Keratinocyte (primary cell): ENCODE results near the gene ARHGAP22.

Experiments
- EZH2 ChIP-seq: IDR thresholded peaks from one replicate; pipeline ENCODE4 v1.6.1; 2012; ENCODE audit warnings: inconsistent platforms, mild to moderate bottlenecking, low read length, moderate library complexity
- TF ChIP-seq, protein P1 (sequence below), 3 experiments: IDR thresholded peaks in 1 of 3; conservative IDR thresholded peaks in 1 of 3; optimal IDR thresholded peaks in 1 of 3; 2 replicates in 2 of 3; 3 replicates in 1 of 3; pipeline versions ENCODE3 to v1.5.1; 2011; ENCODE audit warnings: low read length in 3 of 3, mild to moderate bottlenecking in 3 of 3, moderate library complexity in 2 of 3, control low read depth in 1 of 3, inconsistent platforms in 1 of 3; ENCODE audit not compliant: insufficient read depth in 2 of 3; ENCODE audit errors: extremely low read depth in 1 of 3

GRCh38 chr10:48442090-48442808, 162.6 kb downstream of the ARHGAP22 start:
- TF ChIP-seq, protein P1, sequence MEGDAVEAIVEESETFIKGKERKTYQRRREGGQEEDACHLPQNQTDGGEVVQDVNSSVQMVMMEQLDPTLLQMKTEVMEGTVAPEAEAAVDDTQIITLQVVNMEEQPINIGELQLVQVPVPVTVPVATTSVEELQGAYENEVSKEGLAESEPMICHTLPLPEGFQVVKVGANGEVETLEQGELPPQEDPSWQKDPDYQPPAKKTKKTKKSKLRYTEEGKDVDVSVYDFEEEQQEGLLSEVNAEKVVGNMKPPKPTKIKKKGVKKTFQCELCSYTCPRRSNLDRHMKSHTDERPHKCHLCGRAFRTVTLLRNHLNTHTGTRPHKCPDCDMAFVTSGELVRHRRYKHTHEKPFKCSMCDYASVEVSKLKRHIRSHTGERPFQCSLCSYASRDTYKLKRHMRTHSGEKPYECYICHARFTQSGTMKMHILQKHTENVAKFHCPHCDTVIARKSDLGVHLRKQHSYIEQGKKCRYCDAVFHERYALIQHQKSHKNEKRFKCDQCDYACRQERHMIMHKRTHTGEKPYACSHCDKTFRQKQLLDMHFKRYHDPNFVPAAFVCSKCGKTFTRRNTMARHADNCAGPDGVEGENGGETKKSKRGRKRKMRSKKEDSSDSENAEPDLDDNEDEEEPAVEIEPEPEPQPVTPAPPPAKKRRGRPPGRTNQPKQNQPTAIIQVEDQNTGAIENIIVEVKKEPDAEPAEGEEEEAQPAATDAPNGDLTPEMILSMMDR (optimal IDR thresholded peaks at IDR 0.05 in 1 of 3, IDR thresholded peaks at IDR 0.05 in 1 of 3, conservative IDR thresholded peaks at IDR 0.05 in 1 of 3; ENCODE audit: extremely low read depth in 1 of 3, insufficient read depth in 2 of 3, low read length in 3 of 3), result no peak
- no peak for TF ChIP-seq EZH2
